ENCODE measurements around the gene GNG13.

DNA sequence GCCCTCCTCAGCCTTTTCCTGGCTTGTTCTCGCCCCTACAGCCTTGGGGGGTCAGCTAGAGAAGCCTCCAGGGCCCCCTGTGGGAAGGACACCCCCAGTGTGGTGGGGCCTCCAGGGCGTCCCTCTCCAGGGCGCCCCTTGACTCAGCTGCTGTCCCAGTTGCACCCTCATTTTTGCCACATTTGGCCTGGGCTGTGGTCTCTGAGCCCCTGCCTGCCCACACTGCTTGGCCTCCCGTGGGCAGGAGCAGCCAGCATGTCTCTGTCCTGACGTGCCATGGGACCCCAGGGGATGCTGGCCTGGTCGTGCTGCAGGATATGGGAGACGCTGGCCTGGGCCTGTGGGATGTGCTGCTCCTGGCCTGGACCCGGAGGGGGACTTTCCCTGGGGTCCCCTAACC is 7.1 kb downstream of the GNG13 start:
- TF ChIP-seq, protein P1, sequence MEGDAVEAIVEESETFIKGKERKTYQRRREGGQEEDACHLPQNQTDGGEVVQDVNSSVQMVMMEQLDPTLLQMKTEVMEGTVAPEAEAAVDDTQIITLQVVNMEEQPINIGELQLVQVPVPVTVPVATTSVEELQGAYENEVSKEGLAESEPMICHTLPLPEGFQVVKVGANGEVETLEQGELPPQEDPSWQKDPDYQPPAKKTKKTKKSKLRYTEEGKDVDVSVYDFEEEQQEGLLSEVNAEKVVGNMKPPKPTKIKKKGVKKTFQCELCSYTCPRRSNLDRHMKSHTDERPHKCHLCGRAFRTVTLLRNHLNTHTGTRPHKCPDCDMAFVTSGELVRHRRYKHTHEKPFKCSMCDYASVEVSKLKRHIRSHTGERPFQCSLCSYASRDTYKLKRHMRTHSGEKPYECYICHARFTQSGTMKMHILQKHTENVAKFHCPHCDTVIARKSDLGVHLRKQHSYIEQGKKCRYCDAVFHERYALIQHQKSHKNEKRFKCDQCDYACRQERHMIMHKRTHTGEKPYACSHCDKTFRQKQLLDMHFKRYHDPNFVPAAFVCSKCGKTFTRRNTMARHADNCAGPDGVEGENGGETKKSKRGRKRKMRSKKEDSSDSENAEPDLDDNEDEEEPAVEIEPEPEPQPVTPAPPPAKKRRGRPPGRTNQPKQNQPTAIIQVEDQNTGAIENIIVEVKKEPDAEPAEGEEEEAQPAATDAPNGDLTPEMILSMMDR (IDR thresholded peaks at IDR 0.05; ENCODE audit: insufficient read depth, low read length, poor library complexity, severe bottlenecking) = no peak
- TF ChIP-seq EZH2phosphoT487 (conservative IDR thresholded peaks at IDR 0.05; ENCODE audit: low read length) = no peak
